Endodermal cell (in vitro differentiated cells): ENCODE measurements around the gene MRPL36. TPM values are rescaled to one million over a fixed set of nuclear protein-coding genes. Genes with fewer than 3 reads are reported as not detected.
"Not testable (repeated sequence)": the region's sequence is repeated elsewhere in the genome, so short reads cannot be mapped to it uniquely, and the experiment has no call there.

Experiments used
- DNase-seq: peaks from one replicate; pipeline ENCODE4 v3.0.0-alpha.2; 2017
- H3K27ac ChIP-seq: 2 replicates; pipeline ENCODE4 v1.5.1; 2013; ENCODE audit warnings: mild to moderate bottlenecking, low read depth, low read length, moderate library complexity
- H3K27me3 ChIP-seq: 2 replicates; pipeline ENCODE4 v1.6.1; 2013; ENCODE audit warnings: mild to moderate bottlenecking, low read length, moderate library complexity; ENCODE audit not compliant: insufficient read depth, control insufficient read depth, poor library complexity, severe bottlenecking
- H3K36me3 ChIP-seq: 2 replicates; pipeline ENCODE4 v1.7.0; 2013; ENCODE audit warnings: mild to moderate bottlenecking, low read length, moderate library complexity; ENCODE audit not compliant: control insufficient read depth, insufficient read depth
- H3K4me1 ChIP-seq: one replicate; pipeline ENCODE4 v1.7.0; 2013; ENCODE audit warnings: low read length; ENCODE audit not compliant: control insufficient read depth, insufficient read depth
- H3K4me3 ChIP-seq: 2 replicates; pipeline ENCODE4 v1.5.1; 2013; ENCODE audit warnings: mild to moderate bottlenecking, low read length, moderate library complexity
- H3K9ac ChIP-seq: 2 replicates; pipeline ENCODE4 v1.6.1; 2013; ENCODE audit warnings: mild to moderate bottlenecking, low read length, moderate library complexity; ENCODE audit not compliant: poor library complexity, severe bottlenecking; ENCODE audit errors: extremely low read depth
- H3K9me3 ChIP-seq: 2 replicates; pipeline ENCODE4 v1.6.1; 2013; ENCODE audit warnings: mild to moderate bottlenecking, low read length, moderate library complexity; ENCODE audit not compliant: control insufficient read depth
- H3K27ac Mint-ChIP-seq: 2 replicates; pipeline ENCODE4 v1.8.0; 2020; ENCODE audit warnings: mixed read lengths
- H3K27me3 Mint-ChIP-seq: 2 replicates; pipeline ENCODE4 v1.8.0; 2021; ENCODE audit warnings: mild to moderate bottlenecking, mixed read lengths; ENCODE audit not compliant: insufficient read depth
- H3K36me3 Mint-ChIP-seq: 2 replicates; pipeline ENCODE4 v1.8.0; 2020; ENCODE audit warnings: low read depth, mixed read lengths
- H3K4me1 Mint-ChIP-seq: 2 replicates; pipeline ENCODE4 v1.8.0; 2020; ENCODE audit warnings: mixed read lengths
- H3K4me3 Mint-ChIP-seq: 2 replicates; pipeline ENCODE4 v1.8.0; 2020; ENCODE audit warnings: mild to moderate bottlenecking, moderate library complexity, mixed read lengths
- H3K9me3 Mint-ChIP-seq: 2 replicates; pipeline ENCODE4 v1.8.0; 2020; ENCODE audit warnings: mild to moderate bottlenecking, mixed read lengths
- WGBS, 2 experiments: methylation state at CpG; one replicate each; pipeline versions ENCODE4 v1.1.5 to v1.1.7; 2013; ENCODE audit warnings: missing lambda C conversion rate in 2 of 2, mixed read lengths in 1 of 2; ENCODE audit not compliant: insufficient coverage in 1 of 2, insufficient read length in 1 of 2; 5-methylcytosine and 5-hydroxymethylcytosine counted together
- total RNA-seq, 2 donors: library from RNA; stranded (reverse); fragmentation: NEBNext Ultra II Directional in 1 of 2; extraction: Animal tissue kit (Norgen Biotek cat#: 25700) in 1 of 2; gene quantifications; 2 replicates in 1 of 2; 3 replicates in 1 of 2; pipeline ENCODE4 v1.2.1, GENCODE V29; 2021
- TF ChIP-seq, protein P1 (sequence below): fragments of 200-600 bp; sonication (generic); conservative IDR thresholded peaks from 2 replicates; pipeline ENCODE4 v1.5.0; 2021; ENCODE audit warnings: antibody characterized with exemption, mild to moderate bottlenecking

MRPL36 gene
- total RNA-seq, 2 donors from 2014 or later, result 44.0 to 49.7 TPM

DNA sequence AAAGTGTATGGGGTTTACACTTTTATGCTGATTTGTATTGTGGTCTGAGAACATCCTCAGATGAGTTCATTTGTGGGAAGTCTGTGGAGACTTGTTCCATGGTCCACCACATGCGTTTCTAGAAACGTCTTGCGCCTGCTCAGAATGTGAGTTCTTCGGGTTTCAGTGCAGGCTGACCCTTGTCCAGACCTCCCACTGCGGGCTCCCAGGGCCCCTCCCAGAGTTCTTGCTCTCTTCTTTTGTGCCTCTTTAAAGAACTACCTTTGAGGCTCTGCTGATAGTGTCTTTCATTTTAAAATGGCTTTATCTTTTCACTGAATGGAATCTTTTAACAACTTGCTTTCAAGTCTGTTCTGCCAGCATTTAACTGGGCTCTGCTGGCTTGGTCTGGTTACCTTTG lies 19.1 kb upstream of the MRPL36 start:
- 77 to 82% methylated on average over 2 to 5 of the region's 5 CpGs for WGBS, 2 experiments
- Histone ChIP-seq H3K4me3 (no peak overlapping the region), H3K27ac (no peak overlapping the region), H3K9me3 (no peaks in the 10 kb centered on the region), H3K4me1 (no peaks in the 10 kb centered on the region), H3K27me3 (no peaks in the 10 kb centered on the region), H3K9ac (no peak overlapping the region), H3K36me3 (peaks cover 78% of the 10 kb centered on the region)
- no peaks in the 10 kb centered on the region for H3K4me1 Mint-ChIP-seq
- no peak for DNase-seq
- TF ChIP-seq, protein P1, sequence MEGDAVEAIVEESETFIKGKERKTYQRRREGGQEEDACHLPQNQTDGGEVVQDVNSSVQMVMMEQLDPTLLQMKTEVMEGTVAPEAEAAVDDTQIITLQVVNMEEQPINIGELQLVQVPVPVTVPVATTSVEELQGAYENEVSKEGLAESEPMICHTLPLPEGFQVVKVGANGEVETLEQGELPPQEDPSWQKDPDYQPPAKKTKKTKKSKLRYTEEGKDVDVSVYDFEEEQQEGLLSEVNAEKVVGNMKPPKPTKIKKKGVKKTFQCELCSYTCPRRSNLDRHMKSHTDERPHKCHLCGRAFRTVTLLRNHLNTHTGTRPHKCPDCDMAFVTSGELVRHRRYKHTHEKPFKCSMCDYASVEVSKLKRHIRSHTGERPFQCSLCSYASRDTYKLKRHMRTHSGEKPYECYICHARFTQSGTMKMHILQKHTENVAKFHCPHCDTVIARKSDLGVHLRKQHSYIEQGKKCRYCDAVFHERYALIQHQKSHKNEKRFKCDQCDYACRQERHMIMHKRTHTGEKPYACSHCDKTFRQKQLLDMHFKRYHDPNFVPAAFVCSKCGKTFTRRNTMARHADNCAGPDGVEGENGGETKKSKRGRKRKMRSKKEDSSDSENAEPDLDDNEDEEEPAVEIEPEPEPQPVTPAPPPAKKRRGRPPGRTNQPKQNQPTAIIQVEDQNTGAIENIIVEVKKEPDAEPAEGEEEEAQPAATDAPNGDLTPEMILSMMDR, result no peak
- no peak overlapping the region for H3K4me3 Mint-ChIP-seq
- H3K27ac Mint-ChIP-seq, result no peak overlapping the region
- H3K36me3 Mint-ChIP-seq, result peaks cover 82% of the 10 kb centered on the region
- no peaks in the 10 kb centered on the region for H3K9me3 Mint-ChIP-seq
- no peaks in the 10 kb centered on the region for H3K27me3 Mint-ChIP-seq

DNA sequence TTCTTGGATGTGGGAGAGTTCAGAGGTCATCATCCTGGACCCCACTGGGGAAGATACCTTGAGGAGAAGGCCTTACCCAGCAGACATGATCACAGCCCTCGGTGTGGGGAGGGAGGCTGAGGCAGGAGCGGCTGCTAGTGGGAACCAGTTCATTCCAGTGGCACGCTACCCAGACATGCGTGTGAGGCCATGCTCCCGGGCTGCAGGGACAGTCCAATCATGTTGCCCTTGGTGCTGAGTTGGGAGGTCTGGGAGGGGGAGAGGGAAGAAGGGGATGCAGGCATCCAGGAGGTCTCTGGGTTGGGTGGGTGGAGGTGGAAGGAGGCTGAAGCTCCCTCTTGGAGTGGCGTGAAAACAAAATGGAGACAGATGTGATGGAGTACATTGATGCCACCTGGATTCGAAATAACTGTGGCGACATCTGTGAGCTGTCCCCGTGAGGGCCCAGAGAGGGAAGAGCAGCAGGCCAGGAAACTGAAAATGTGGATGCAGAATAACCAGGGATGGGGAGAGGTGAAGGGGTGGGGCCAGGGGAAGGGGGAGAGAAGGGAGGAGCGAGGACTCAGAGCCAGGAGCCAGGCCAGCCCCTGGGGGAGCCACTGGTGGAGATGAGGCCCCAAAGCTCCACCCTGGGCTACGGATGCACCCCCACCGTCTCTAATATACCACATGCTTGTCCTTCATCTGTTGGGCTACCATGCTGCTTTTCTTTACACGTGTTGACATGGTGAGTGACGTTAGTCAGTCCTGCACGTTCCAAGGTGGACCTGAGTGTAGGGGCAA lies 17.8 kb upstream of the MRPL36 start:
- Histone ChIP-seq H3K9me3 (no peaks in the 10 kb centered on the region), H3K36me3 (peaks cover 87% of the 10 kb centered on the region), H3K9ac (no peak overlapping the region), H3K27me3 (no peaks in the 10 kb centered on the region), H3K4me1 (no peaks in the 10 kb centered on the region), H3K4me3 (no peak overlapping the region), H3K27ac (no peak overlapping the region)
- no peaks in the 10 kb centered on the region for H3K9me3 Mint-ChIP-seq
- no peak for DNase-seq
- H3K36me3 Mint-ChIP-seq, result peaks cover 87% of the 10 kb centered on the region
- 84 to 87% methylated on average over 9 to 15 of the region's 15 CpGs for WGBS, 2 experiments
- no peak overlapping the region for H3K27ac Mint-ChIP-seq
- H3K4me1 Mint-ChIP-seq, result no peaks in the 10 kb centered on the region
- TF ChIP-seq, protein P1, result no peak
- H3K27me3 Mint-ChIP-seq, result no peaks in the 10 kb centered on the region
- H3K4me3 Mint-ChIP-seq, result no peak overlapping the region

DNA sequence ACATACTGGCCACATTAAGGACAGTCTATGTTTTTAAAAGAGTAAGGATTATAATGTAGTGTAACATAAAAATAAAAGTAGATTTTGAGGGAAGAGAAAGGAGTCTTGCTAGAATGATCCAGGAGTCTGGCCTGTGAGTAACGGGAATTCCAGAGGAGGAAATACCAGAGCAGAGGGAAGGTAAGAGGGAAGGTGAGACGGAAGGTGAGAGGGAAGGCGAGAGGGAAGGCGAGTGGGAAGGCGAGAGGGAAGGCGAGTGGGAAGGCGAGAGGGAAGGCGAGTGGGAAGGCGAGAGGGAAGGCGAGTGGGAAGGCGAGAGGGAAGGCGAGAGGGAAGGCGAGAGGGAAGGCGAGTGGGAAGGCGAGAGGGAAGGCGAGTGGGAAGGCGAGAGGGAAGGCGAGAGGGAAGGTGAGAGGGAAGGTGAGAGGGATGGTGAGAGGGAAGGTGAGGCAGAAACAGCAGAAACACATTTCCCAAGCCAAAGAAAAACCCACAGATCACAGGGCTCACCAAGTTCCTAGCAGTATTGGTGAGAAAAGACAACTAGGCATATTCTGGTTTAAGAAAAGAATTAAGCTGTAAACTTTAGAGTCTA lies 17.0 kb upstream of the MRPL36 start:
- H3K9me3 ChIP-seq, H3K4me1 ChIP-seq, H3K27me3 ChIP-seq, H3K4me3 ChIP-seq, H3K27ac Mint-ChIP-seq, H3K4me3 Mint-ChIP-seq, H3K4me1 Mint-ChIP-seq, H3K27me3 Mint-ChIP-seq, H3K9me3 Mint-ChIP-seq, H3K27ac ChIP-seq, DNase-seq, H3K9ac ChIP-seq: not testable (repeated sequence)
- H3K36me3 Mint-ChIP-seq, result peaks cover 89% of the 10 kb centered on the region
- peaks cover 87% of the 10 kb centered on the region for H3K36me3 ChIP-seq
- WGBS, 2 experiments, result 64 to 90% methylated on average over 3 to 17 of the region's 18 CpGs
